Cardiac muscle cell (in vitro differentiated cells and primary cell): ENCODE data around the gene PBX1. TPM values are rescaled to one million over a fixed set of nuclear protein-coding genes. Genes with fewer than 3 reads are reported as not detected.

ENCODE experiments used
- DNase-seq, 2 donors: peaks; one replicate each; pipeline versions ENCODE4 v3.0.0 to v3.0.0-alpha.2; 2010 to 2017; ENCODE audit warnings: low read depth in 1 of 2, low spot score in 1 of 2
- H3K27ac ChIP-seq: fragments of 200-600 bp; sonication (generic); 2 replicates; pipeline ENCODE4 v1.5.1; 2016
- H3K27me3 ChIP-seq: fragments of 200-600 bp; sonication (generic); 2 replicates; pipeline ENCODE4 v1.6.0; 2016; ENCODE audit warnings: control low read depth
- H3K36me3 ChIP-seq: fragments of 200-600 bp; sonication (generic); 2 replicates; pipeline ENCODE4 v1.5.1; 2016; ENCODE audit warnings: control low read depth
- H3K4me1 ChIP-seq: fragments of 200-600 bp; sonication (generic); 2 replicates; pipeline ENCODE4 v1.8.1; 2017; ENCODE audit warnings: low read depth, mild to moderate bottlenecking, mixed run types
- H3K4me3 ChIP-seq: fragments of 200-600 bp; sonication (generic); 2 replicates; pipeline ENCODE4 v1.5.1; 2016; ENCODE audit warnings: mild to moderate bottlenecking
- H3K9me3 ChIP-seq: fragments of 200-600 bp; sonication (generic); 2 replicates; pipeline ENCODE4 v1.5.1; 2017; ENCODE audit warnings: low read depth, mild to moderate bottlenecking, control low read depth
- CTCF ChIP-seq: IDR thresholded peaks from 2 replicates; pipeline ENCODE4 v1.5.1; 2012; ENCODE audit warnings: low read depth, mild to moderate bottlenecking, low read length
- polyA plus RNA-seq: library from polyadenylated mRNA; unstranded; fragments of >200 nt; fragmentation: Nextera tagmentation; extraction: Ambion mirVana; gene quantifications from 2 replicates; pipeline ENCODE4 v1.2.1, GENCODE V29; 2016
- total RNA-seq: library from RNA; depleted of rRNA; stranded (reverse); fragments of >200 nt; gene quantifications from 2 replicates; pipeline ENCODE4 v1.2.3, GENCODE V29; 2016

The PBX1 gene
- total and polyA plus RNA-seq, 2 experiments from 2014 or later = 43.5 to 182 TPM

GRCh38 chr1:164605254-164606091 lies 46.5 kb downstream of the PBX1 start:
- no peak overlapping the region for H3K27ac ChIP-seq
- peaks cover 32% of the 10 kb centered on the region for H3K4me1 ChIP-seq
- no peaks in the 10 kb centered on the region for H3K27me3 ChIP-seq
- no peak for TF ChIP-seq CTCF
- DNase-seq = no peak
- no peaks in the 10 kb centered on the region for H3K9me3 ChIP-seq
- no peak overlapping the region for H3K4me3 ChIP-seq
- peaks cover 2% of the 10 kb centered on the region for H3K36me3 ChIP-seq

GRCh38 chr1:164607351-164607750 lies 48.4 kb downstream of the PBX1 start:
- H3K4me3 ChIP-seq = no peak overlapping the region
- H3K27me3 ChIP-seq = no peaks in the 10 kb centered on the region
- peaks cover 2% of the 10 kb centered on the region for H3K36me3 ChIP-seq
- no peaks in the 10 kb centered on the region for H3K9me3 ChIP-seq
- H3K27ac ChIP-seq = no peak overlapping the region
- peaks cover 29% of the 10 kb centered on the region for H3K4me1 ChIP-seq
- no peak for DNase-seq
- TF ChIP-seq CTCF = no peak

- peak in 1 of 2 donors; percentile 43 for DNase-seq
- TF ChIP-seq CTCF = no peak
- Histone ChIP-seq H3K9me3 (no peaks in the 10 kb centered on the region), H3K27ac (no peak overlapping the region), H3K4me3 (no peak overlapping the region), H3K36me3 (peaks cover 2% of the 10 kb centered on the region), H3K27me3 (no peaks in the 10 kb centered on the region), H3K4me1 (peaks cover 29% of the 10 kb centered on the region)
Observed at GRCh38 chr1:164608651-164609057, 49.7 kb downstream of the PBX1 start.

GRCh38 chr1:164609089-164609488 lies 50.1 kb downstream of the PBX1 start:
- Histone ChIP-seq H3K9me3 (no peaks in the 10 kb centered on the region), H3K4me3 (no peak overlapping the region), H3K36me3 (peaks cover 2% of the 10 kb centered on the region), H3K27ac (no peak overlapping the region), H3K4me1 (peaks cover 29% of the 10 kb centered on the region), H3K27me3 (no peaks in the 10 kb centered on the region)
- TF ChIP-seq CTCF = no peak
- no peak for DNase-seq

GRCh38 chr1:164610538-164611222 lies 51.7 kb downstream of the PBX1 start:
- Histone ChIP-seq H3K36me3 (no peaks in the 10 kb centered on the region), H3K4me3 (no peak overlapping the region), H3K27me3 (no peaks in the 10 kb centered on the region), H3K27ac (peak overlapping the region; percentile 14), H3K4me1 (peaks cover 37% of the 10 kb centered on the region), H3K9me3 (no peaks in the 10 kb centered on the region)
- no peak for TF ChIP-seq CTCF
- no peak for DNase-seq
